Stimulated activated CD4-positive, alpha-beta T cell treated with anti-CD3 and anti-CD28 coated beads, TNF-alpha, amount 100 ng/mL, for 4 hours (primary cell): ENCODE results near the gene C1orf50.
"Not testable (repeated sequence)": the region's sequence is repeated elsewhere in the genome, so short reads cannot be mapped to it uniquely, and the experiment has no call there.

Experiments
- DNase-seq, 3 experiments: peaks; one replicate each; pipeline ENCODE4 v3.0.0-alpha.2; 2020; ENCODE audit warnings: low read depth in 3 of 3

C1orf50 gene

DNA sequence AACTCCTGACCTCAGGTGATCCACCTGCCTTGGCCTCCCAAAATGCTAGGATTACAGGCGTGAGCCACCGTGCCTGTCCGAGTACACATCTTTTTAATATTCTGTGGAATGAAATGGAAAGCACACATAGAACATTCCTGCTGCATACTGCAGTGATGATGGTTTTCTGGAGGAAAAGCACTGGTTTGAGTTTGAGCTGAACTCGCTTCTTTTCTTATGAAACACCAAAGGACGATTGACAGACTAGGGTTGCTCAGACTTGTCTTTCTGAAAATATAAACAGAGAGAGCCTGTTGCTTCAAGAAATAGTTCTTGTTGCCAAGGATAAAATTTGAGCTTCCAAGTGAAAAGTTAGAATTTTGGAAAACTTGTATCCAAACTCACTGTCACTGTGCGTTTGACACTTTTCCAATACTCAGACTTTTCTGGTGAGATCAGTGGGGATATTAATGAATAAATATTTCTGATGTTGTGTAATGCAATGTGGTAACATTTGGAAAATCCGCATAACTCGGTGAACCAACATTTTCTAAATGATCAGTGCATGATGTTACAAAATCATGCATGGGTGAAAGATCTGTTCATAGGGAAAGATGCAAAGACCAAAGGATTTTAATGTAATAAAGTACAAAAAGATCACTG, 34.9 kb downstream of the C1orf50 start:
- DNase-seq, result no peak

GRCh38 chr1:42806171-42806570, 39.1 kb downstream of the C1orf50 start:
- no peak for DNase-seq

GRCh38 chr1:42806593-42806992, 39.5 kb downstream of the C1orf50 start:
- DNase-seq, result no peak

GRCh38 chr1:42807056-42807668, 40.1 kb downstream of the C1orf50 start:
- no peak for DNase-seq

DNA sequence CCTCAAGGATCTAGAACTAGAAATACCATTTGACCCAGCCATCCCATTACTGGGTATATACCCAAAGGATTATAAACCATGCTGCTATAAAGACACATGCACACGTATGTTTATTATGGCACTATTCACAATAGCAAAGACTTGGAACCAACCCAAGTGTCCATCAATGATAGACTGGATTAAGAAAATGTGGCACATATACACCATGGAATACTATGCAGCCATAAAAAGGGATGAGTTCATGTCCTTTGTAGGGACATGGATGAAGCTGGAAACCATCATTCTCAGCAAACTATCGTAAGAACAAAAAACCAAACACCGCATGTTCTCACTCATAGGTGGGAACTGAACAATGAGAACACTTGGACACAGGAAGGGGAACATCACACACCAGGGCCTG, 47.8 kb downstream of the C1orf50 start:
- not testable (repeated sequence) for DNase-seq

GRCh38 chr1:42815941-42816584, 49.0 kb downstream of the C1orf50 start:
- DNase-seq, result no peak

DNA sequence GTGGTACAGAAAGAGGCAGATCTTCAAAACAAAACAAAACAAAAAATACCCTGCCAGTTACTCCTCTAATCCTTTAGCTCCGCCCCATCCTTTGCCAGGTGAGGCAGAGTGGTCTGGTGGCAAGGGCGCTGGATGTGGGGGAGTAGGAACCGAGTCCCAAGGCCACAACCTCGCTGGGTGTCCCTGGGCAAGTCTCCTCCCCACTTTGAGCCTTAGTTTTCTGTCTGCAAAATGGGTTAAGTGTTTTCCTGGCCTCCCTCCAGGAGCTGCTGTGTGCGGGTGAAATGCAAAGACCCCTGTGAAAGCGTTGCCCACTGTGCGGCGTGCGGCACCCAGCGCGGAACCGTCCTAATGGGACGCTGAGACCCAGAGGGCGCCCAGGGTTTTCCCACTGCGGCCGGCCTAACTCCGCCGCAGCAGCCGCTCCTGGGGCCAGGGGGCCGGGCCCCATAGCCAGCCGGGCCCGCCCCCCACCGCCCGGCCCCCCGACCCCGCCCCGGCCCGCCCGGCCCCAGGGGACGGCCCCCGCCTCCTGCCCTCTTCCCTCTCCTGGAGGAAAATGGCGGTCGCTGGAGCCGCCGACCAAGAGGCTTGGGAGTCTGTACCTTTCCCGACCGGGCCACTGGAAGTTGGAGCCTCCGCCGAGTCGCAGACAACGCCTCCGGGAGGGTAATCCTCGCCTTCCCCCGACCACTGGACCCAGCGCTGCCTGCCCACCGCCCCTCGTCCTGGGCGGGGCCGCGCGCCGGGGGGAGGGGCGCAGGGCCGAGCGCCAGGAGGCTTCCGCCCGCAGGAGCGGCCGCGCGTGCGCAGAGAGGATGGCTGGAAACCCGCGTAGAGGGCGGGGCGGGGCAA, 49.8 kb downstream of the C1orf50 start, which contains the start of the genes ERMAP and SVBP:
ERMAP (plus strand) TSS at position 538 of the 855 bp plus-strand sequence. CDS start 13,327 bp downstream, outside the sequence.
SVBP (minus strand) TSS at position 813 of the 855 bp plus-strand sequence. CDS start 853 bp downstream, outside the sequence.
- peak; percentile 94 to 96 (median 95) for DNase-seq

- DNase-seq, result no peak
These were observed 50.4 kb downstream of the C1orf50 start for GRCh38 chr1:42817440-42817767.

DNA sequence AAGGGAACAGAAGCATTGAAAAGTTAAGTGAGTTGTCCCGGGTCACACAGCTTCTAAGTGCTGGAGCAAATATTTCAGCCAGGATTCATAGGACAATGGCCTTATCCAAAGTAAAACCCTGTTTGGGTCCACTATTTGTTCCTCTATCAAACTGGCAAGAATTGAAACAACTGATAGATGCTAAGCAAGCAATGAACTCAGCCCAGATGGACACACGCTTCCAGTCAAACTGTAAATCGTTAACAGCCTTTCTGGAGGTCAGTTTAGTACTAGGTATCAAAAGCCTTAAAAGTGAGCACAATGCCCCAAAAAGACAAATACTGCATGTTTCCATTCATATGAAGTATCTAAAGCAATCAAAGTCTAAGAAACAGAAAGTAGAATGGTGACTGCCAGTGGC, 50.9 kb downstream of the C1orf50 start:
- no peak for DNase-seq

GRCh38 chr1:42820813-42821212, 53.8 kb downstream of the C1orf50 start:
- DNase-seq, result no peak

- no peak for DNase-seq
These were observed 54.6 kb downstream of the C1orf50 start for GRCh38 chr1:42821690-42822089.

- no peak for DNase-seq
These were observed 55.8 kb downstream of the C1orf50 start for GRCh38 chr1:42822800-42823392.

DNA sequence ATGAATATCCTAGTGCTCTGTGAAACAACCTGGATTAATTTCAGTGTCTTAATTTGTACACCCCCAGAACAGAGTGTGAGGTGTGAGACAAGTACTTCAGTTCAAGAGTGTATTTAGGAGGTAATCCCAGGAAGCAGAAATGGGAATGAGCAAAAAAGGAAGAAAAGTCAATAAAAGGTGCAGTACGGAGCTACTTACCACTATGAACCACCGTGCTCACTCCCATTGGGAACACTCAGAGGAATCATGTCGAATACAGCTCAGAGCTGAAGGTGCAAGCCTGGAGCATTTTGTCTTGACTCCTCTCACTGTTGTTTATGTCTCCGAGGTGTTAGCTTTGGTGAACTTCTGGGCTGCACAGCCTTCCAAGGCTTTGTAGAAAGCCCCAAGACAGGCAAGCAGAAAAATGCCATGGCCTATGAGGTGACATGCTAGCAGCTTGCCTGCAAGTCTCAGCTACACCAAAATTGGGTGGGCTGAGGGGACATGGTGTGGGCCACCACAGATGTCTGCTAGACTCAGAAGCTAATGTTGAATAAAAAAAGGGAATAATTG, 57.5 kb downstream of the C1orf50 start:
- no peak for DNase-seq

GRCh38 chr1:42825036-42825851, 58.2 kb downstream of the C1orf50 start:
- DNase-seq, result no peak
